HEK293 (cell line): ENCODE results near the gene NBPF1.
A peak's percentile ranks its signal among the peaks of the same experiment; 100 is the strongest.

ENCODE experiments used
- EGR2 ChIP-seq: fragments of 450-650 bp; formaldehyde crosslinking; IDR thresholded peaks from 2 replicates; pipeline ENCODE4 v1.5.1; 2016; ENCODE audit warnings: low read depth, missing biosample characterization, missing genetic modification characterization
- INSM2 ChIP-seq: fragments of 450-650 bp; formaldehyde crosslinking; IDR thresholded peaks from 2 replicates; pipeline ENCODE4 v1.5.1; 2016; ENCODE audit warnings: missing biosample characterization, missing genetic modification characterization
- KLF10 ChIP-seq: fragments of 450-650 bp; IDR thresholded peaks from 2 replicates; pipeline ENCODE4 v1.5.1; 2018; ENCODE audit warnings: missing biosample characterization, mild to moderate bottlenecking, missing genetic modification characterization
- YY2 ChIP-seq: fragments of 450-650 bp; formaldehyde crosslinking; IDR thresholded peaks from 2 replicates; pipeline ENCODE4 v1.5.1; 2016; ENCODE audit warnings: missing biosample characterization, missing genetic modification characterization
- ZBTB1 ChIP-seq: fragments of 450-650 bp; formaldehyde crosslinking; IDR thresholded peaks from 2 replicates; pipeline ENCODE4 v1.5.1; 2016; ENCODE audit warnings: missing biosample characterization, missing genetic modification characterization
- ZBTB49 ChIP-seq: fragments of 450-650 bp; formaldehyde crosslinking; IDR thresholded peaks from 2 replicates; pipeline ENCODE4 v1.5.1; 2016; ENCODE audit warnings: missing biosample characterization, missing genetic modification characterization, low read depth
- ZBTB8A ChIP-seq: fragments of 450-650 bp; formaldehyde crosslinking; IDR thresholded peaks from 2 replicates; pipeline ENCODE4 v1.5.1; 2016; ENCODE audit warnings: missing biosample characterization, missing genetic modification characterization
- ZEB2 ChIP-seq: fragments of 450-650 bp; formaldehyde crosslinking; IDR thresholded peaks from 2 replicates; pipeline ENCODE4 v1.5.1; 2016; ENCODE audit warnings: missing biosample characterization, missing genetic modification characterization
- ZFP3 ChIP-seq: fragments of 450-650 bp; formaldehyde crosslinking; IDR thresholded peaks from 2 replicates; pipeline ENCODE4 v1.5.1; 2016; ENCODE audit warnings: low read depth, missing biosample characterization, missing genetic modification characterization
- ZFP69B ChIP-seq: fragments of 450-650 bp; formaldehyde crosslinking; IDR thresholded peaks from 2 replicates; pipeline ENCODE4 v1.5.1; 2016; ENCODE audit warnings: missing biosample characterization, missing genetic modification characterization
- ZNF121 ChIP-seq: fragments of 450-650 bp; formaldehyde crosslinking; IDR thresholded peaks from 2 replicates; pipeline ENCODE4 v1.5.1; 2016; ENCODE audit warnings: missing biosample characterization, missing genetic modification characterization
- ZNF266 ChIP-seq: fragments of 450-650 bp; formaldehyde crosslinking; IDR thresholded peaks from 2 replicates; pipeline ENCODE4 v1.5.1; 2016; ENCODE audit warnings: missing biosample characterization, missing genetic modification characterization, low read depth
- ZNF510 ChIP-seq: fragments of 450-650 bp; formaldehyde crosslinking; IDR thresholded peaks from 2 replicates; pipeline ENCODE4 v1.5.1; 2018; ENCODE audit warnings: mild to moderate bottlenecking, missing genetic modification characterization, missing biosample characterization; ENCODE audit not compliant: insufficient replicate concordance
- ZNF530 ChIP-seq: fragments of 450-650 bp; formaldehyde crosslinking; IDR thresholded peaks from 2 replicates; pipeline ENCODE4 v1.5.1; 2016; ENCODE audit warnings: low read depth, missing biosample characterization, missing genetic modification characterization
- ZNF549 ChIP-seq: fragments of 450-650 bp; IDR thresholded peaks from 2 replicates; pipeline ENCODE4 v1.5.1; 2018; ENCODE audit warnings: missing biosample characterization, missing genetic modification characterization, mild to moderate bottlenecking, inconsistent platforms, moderate library complexity
- ZNF585B ChIP-seq: fragments of 450-650 bp; formaldehyde crosslinking; IDR thresholded peaks from 2 replicates; pipeline ENCODE4 v1.5.1; 2016; ENCODE audit warnings: missing biosample characterization, missing genetic modification characterization
- ZNF660 ChIP-seq: fragments of 450-650 bp; IDR thresholded peaks from 2 replicates; pipeline ENCODE4 v1.5.1; 2018; ENCODE audit warnings: missing biosample characterization, mild to moderate bottlenecking, missing genetic modification characterization
- ZNF677 ChIP-seq: fragments of 450-650 bp; IDR thresholded peaks from 2 replicates; pipeline ENCODE4 v1.5.0; 2018; ENCODE audit warnings: missing biosample characterization, mild to moderate bottlenecking, missing genetic modification characterization, moderate library complexity
- ZNF704 ChIP-seq: fragments of 450-650 bp; formaldehyde crosslinking; IDR thresholded peaks from 2 replicates; pipeline ENCODE4 v1.5.1; 2016; ENCODE audit warnings: missing biosample characterization, missing genetic modification characterization
- ZNF707 ChIP-seq: fragments of 450-650 bp; formaldehyde crosslinking; IDR thresholded peaks from 2 replicates; pipeline ENCODE4 v1.5.1; 2016; ENCODE audit warnings: missing biosample characterization, missing genetic modification characterization
- ZNF777 ChIP-seq: fragments of 450-650 bp; formaldehyde crosslinking; IDR thresholded peaks from 2 replicates; pipeline ENCODE4 v1.5.1; 2017; ENCODE audit warnings: missing biosample characterization, missing genetic modification characterization, borderline replicate concordance
- ZNF792 ChIP-seq: fragments of 450-650 bp; formaldehyde crosslinking; IDR thresholded peaks from 2 replicates; pipeline ENCODE4 v1.5.1; 2016; ENCODE audit warnings: missing biosample characterization, missing genetic modification characterization
- TF ChIP-seq, protein P1 (sequence below): fragments of 450-650 bp; formaldehyde crosslinking; conservative IDR thresholded peaks from 2 replicates; pipeline ENCODE4 v1.5.1; 2016; ENCODE audit warnings: low read depth, missing biosample characterization, missing genetic modification characterization
- TF ChIP-seq, protein P2 (sequence below): fragments of 450-650 bp; formaldehyde crosslinking; IDR thresholded peaks from 2 replicates; pipeline ENCODE4 v1.5.1; 2016; ENCODE audit warnings: missing biosample characterization, missing genetic modification characterization
- TF ChIP-seq, protein P3 (sequence below): IDR thresholded peaks from 2 replicates; pipeline ENCODE4 v1.6.1; 2011; ENCODE audit warnings: mild to moderate bottlenecking, low read depth, low read length, borderline replicate concordance

Gene NBPF1

GRCh38 chr1:16613185-16614147 lies at the start of gene NBPF1 (continued):
- TF ChIP-seq, protein P1, sequence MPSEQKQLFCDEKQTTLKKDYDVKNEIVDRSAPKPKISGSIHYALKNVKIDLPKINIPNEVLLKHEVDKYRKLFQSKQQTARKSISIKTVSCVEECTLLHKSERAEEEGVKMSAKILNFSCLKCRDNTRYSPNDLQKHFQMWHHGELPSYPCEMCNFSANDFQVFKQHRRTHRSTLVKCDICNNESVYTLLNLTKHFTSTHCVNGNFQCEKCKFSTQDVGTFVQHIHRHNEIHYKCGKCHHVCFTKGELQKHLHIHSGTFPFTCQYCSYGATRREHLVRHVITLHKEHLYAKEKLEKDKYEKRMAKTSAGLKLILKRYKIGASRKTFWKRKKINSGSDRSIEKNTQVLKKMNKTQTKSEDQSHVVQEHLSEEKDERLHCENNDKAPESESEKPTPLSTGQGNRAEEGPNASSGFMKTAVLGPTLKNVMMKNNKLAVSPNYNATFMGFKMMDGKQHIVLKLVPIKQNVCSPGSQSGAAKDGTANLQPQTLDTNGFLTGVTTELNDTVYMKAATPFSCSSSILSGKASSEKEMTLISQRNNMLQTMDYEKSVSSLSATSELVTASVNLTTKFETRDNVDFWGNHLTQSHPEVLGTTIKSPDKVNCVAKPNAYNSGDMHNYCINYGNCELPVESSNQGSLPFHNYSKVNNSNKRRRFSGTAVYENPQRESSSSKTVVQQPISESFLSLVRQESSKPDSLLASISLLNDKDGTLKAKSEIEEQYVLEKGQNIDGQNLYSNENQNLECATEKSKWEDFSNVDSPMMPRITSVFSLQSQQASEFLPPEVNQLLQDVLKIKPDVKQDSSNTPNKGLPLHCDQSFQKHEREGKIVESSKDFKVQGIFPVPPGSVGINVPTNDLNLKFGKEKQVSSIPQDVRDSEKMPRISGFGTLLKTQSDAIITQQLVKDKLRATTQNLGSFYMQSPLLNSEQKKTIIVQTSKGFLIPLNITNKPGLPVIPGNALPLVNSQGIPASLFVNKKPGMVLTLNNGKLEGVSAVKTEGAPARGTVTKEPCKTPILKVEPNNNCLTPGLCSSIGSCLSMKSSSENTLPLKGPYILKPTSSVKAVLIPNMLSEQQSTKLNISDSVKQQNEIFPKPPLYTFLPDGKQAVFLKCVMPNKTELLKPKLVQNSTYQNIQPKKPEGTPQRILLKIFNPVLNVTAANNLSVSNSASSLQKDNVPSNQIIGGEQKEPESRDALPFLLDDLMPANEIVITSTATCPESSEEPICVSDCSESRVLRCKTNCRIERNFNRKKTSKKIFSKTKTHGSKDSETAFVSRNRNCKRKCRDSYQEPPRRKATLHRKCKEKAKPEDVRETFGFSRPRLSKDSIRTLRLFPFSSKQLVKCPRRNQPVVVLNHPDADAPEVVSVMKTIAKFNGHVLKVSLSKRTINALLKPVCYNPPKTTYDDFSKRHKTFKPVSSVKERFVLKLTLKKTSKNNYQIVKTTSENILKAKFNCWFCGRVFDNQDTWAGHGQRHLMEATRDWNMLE: no peak
- no peak for TF ChIP-seq ZNF530 (tag by site-specific recombination)
- TF ChIP-seq ZNF121 (tag by site-specific recombination): peak; percentile 9; the same call in 1 of the 2 replicates
- no peak for TF ChIP-seq ZNF510 (tag by site-specific recombination)
- peak; percentile 90 for TF ChIP-seq ZNF660 (tag by site-specific recombination)
- no peak for TF ChIP-seq ZNF707
- no peak for TF ChIP-seq YY2 (tag by site-specific recombination)
- no peak; the same call in 1 of the 2 replicates for TF ChIP-seq ZNF549 (tag by site-specific recombination)
- TF ChIP-seq ZNF677 (tag by site-specific recombination): 0 out of 2 replicates have a peak, but pooled peaks have one; percentile 45
- peak; percentile 98 for TF ChIP-seq ZEB2 (tag by site-specific recombination)
- TF ChIP-seq ZNF792: peak; percentile 69
- no peak for TF ChIP-seq ZBTB49 (tag by site-specific recombination)
- TF ChIP-seq ZNF585B (tag by site-specific recombination): no peak; the same call in 1 of the 2 replicates
- peak; percentile 44; the same call in 1 of the 2 replicates for TF ChIP-seq INSM2 (tag by site-specific recombination)
- no peak for TF ChIP-seq ZFP3 (tag by site-specific recombination)
- TF ChIP-seq ZNF704 (tag by site-specific recombination): 0 out of 2 replicates have a peak, but pooled peaks have one; percentile 10
- peak; percentile 97 for TF ChIP-seq ZFP69B (tag by site-specific recombination)
- TF ChIP-seq ZBTB1 (tag by site-specific recombination): peak; percentile 29; the same call in 1 of the 2 replicates
- TF ChIP-seq ZBTB8A (tag by site-specific recombination): peak; percentile 100
- TF ChIP-seq, protein P2, sequence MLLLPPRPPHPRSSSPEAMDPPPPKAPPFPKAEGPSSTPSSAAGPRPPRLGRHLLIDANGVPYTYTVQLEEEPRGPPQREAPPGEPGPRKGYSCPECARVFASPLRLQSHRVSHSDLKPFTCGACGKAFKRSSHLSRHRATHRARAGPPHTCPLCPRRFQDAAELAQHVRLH (tag by site-specific recombination): peak; percentile 60; the same call in 1 of the 2 replicates
- TF ChIP-seq ZNF266 (tag by site-specific recombination): no peak
- TF ChIP-seq KLF10: peak; percentile 99
- no peak for TF ChIP-seq ZNF777 (tag by site-specific recombination)
- peak; percentile 93 for TF ChIP-seq EGR2
- TF ChIP-seq, protein P3, sequence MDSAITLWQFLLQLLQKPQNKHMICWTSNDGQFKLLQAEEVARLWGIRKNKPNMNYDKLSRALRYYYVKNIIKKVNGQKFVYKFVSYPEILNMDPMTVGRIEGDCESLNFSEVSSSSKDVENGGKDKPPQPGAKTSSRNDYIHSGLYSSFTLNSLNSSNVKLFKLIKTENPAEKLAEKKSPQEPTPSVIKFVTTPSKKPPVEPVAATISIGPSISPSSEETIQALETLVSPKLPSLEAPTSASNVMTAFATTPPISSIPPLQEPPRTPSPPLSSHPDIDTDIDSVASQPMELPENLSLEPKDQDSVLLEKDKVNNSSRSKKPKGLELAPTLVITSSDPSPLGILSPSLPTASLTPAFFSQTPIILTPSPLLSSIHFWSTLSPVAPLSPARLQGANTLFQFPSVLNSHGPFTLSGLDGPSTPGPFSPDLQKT: no peak
